SK-N-MC (cell line): ENCODE results near the gene XDH.

Experiments used
- DNase-seq: peaks from one replicate; pipeline ENCODE4 v3.0.0-alpha.2; 2011; ENCODE audit warnings: low read depth, low spot score
- H3K27ac ChIP-seq: fragments of 200-600 bp; sonication (generic); 2 replicates; pipeline ENCODE4 v1.5.1; 2016; ENCODE audit warnings: mixed run types
- H3K36me3 ChIP-seq: fragments of 200-600 bp; sonication (generic); 2 replicates; pipeline ENCODE4 v1.6.1; 2017; ENCODE audit warnings: antibody characterized with exemption, low read length, mixed read lengths; ENCODE audit not compliant: insufficient read depth
- H3K4me3 ChIP-seq: fragments of 200-600 bp; sonication (generic); 2 replicates; pipeline ENCODE4 v1.5.1; 2016
- H3K9ac ChIP-seq: fragments of 200-600 bp; sonication (generic); 2 replicates; pipeline ENCODE4 v1.8.0; 2017; ENCODE audit warnings: mixed run types, mixed read lengths; ENCODE audit not compliant: insufficient read length
- H3K9me3 ChIP-seq: fragments of 200-600 bp; sonication (generic); 2 replicates; pipeline ENCODE4 v1.6.1; 2017; ENCODE audit warnings: low read depth, mild to moderate bottlenecking, antibody characterized with exemption, low read length, moderate library complexity, mixed read lengths
- EZH2 ChIP-seq: fragments of 200-600 bp; sonication (generic); IDR thresholded peaks from one replicate; pipeline ENCODE4 v1.6.1; 2017; ENCODE audit warnings: antibody characterized with exemption
- FOXP2 ChIP-seq: optimal IDR thresholded peaks from 2 replicates; pipeline ENCODE3; 2011; ENCODE audit warnings: mild to moderate bottlenecking, moderate library complexity; ENCODE audit not compliant: insufficient read depth; ENCODE audit errors: extremely low read length, control extremely low read depth
- POLR2AphosphoS5 ChIP-seq: IDR thresholded peaks from 2 replicates; pipeline ENCODE4 v1.6.1; 2012; ENCODE audit warnings: mild to moderate bottlenecking, low read depth, low read length, borderline replicate concordance

XDH gene

GRCh38 chr2:31414601-31415241 is at the start of gene XDH:
XDH (minus strand) TSS chr2:31414742; CDS start chr2:31414666, 76 bp downstream.
- no peaks in the 10 kb centered on the region for H3K36me3 ChIP-seq
- DNase-seq: no peak
- no peak within 1 kb of the TSS for H3K9ac ChIP-seq
- no peak within 1 kb of the TSS for H3K27ac ChIP-seq
- no peak within 1 kb of the TSS for H3K4me3 ChIP-seq
- TF ChIP-seq POLR2AphosphoS5 (no peak), FOXP2 (no peak), EZH2 (no peak)
- H3K9me3 ChIP-seq: no peaks in the 10 kb centered on the region; the same call in 1 of the 2 replicates

GRCh38 chr2:31457651-31458050 is 43.1 kb upstream of the XDH start:
- TF ChIP-seq EZH2: no peak
- TF ChIP-seq POLR2AphosphoS5: no peak
- no peak for TF ChIP-seq FOXP2
- DNase-seq: no peak

GRCh38 chr2:31446848-31447247 is 32.3 kb upstream of the XDH start:
- Histone ChIP-seq H3K9ac (no peak overlapping the region), H3K36me3 (no peaks in the 10 kb centered on the region), H3K9me3 (no peaks in the 10 kb centered on the region), H3K27ac (no peak overlapping the region), H3K4me3 (no peak overlapping the region)
- TF ChIP-seq EZH2 (no peak), FOXP2 (no peak), POLR2AphosphoS5 (no peak)
- no peak for DNase-seq

More at GRCh38 chr2:31457651-31458050, 43.1 kb upstream of the XDH start:
- Histone ChIP-seq H3K36me3 (no peaks in the 10 kb centered on the region), H3K27ac (no peak overlapping the region), H3K9ac (no peak overlapping the region), H3K9me3 (peaks cover 10% of the 10 kb centered on the region; the same call in 1 of the 2 replicates), H3K4me3 (no peak overlapping the region)

- H3K4me3 ChIP-seq: no peak overlapping the region
- no peak for DNase-seq
- no peaks in the 10 kb centered on the region for H3K9me3 ChIP-seq
- TF ChIP-seq POLR2AphosphoS5 (no peak), FOXP2 (no peak), EZH2 (no peak)
- no peak overlapping the region for H3K27ac ChIP-seq
- no peaks in the 10 kb centered on the region for H3K36me3 ChIP-seq
- H3K9ac ChIP-seq: no peak overlapping the region
Measured at GRCh38 chr2:31442376-31442775, 27.8 kb upstream of the XDH start.

DNA sequence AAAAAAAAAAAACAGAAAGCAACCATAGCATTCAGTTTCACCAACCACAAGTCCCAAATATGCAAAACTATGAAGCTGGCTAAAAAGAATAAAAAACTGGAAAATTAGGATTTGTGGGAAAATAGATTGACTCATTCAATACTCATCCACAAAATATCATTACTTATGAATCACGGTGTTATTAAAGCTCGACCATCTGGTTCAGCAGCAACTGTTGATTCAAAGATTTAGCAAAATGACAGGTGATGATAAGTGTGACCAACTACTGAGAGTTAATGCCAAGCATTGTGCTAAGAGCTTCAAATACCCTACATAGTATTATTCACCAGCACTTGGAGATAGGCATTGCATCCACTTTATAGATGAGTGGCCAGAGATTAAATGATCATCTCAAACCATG is 26.2 kb upstream of the XDH start:
- TF ChIP-seq FOXP2 (no peak), EZH2 (no peak), POLR2AphosphoS5 (no peak)
- DNase-seq: no peak

GRCh38 chr2:31434911-31435310 is 20.4 kb upstream of the XDH start:
- Histone ChIP-seq H3K36me3 (no peaks in the 10 kb centered on the region), H3K27ac (no peak overlapping the region), H3K9me3 (no peaks in the 10 kb centered on the region), H3K4me3 (no peak overlapping the region), H3K9ac (no peak overlapping the region)
- DNase-seq: no peak
- no peak for TF ChIP-seq FOXP2
- TF ChIP-seq EZH2: no peak
- no peak for TF ChIP-seq POLR2AphosphoS5

More for the DNA sequence above, 26.2 kb upstream of the XDH start:
- no peak overlapping the region for H3K4me3 ChIP-seq
- H3K9me3 ChIP-seq: no peaks in the 10 kb centered on the region
- H3K9ac ChIP-seq: no peak overlapping the region
- H3K36me3 ChIP-seq: no peaks in the 10 kb centered on the region
- H3K27ac ChIP-seq: no peak overlapping the region

DNA sequence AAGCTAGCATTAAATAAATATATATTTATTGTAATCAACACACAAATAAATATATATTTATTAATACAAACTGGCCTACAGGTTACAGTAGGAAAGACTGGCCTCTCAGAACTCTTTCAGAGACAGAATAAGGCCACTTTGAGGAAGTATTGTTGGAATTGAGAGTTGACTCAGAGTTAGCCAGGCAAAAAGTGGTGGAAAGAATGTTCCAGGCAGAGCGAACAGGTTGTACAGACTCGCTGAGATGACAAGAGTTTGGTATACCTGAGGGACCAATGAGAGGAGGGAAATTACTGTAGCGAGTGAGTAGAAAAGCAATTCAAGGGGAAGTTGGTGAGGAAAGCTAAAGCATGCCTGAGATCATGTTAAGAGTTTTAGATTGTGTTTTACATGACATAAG is 19.0 kb upstream of the XDH start:
- H3K9me3 ChIP-seq: no peaks in the 10 kb centered on the region

GRCh38 chr2:31430439-31431165 is 16.1 kb upstream of the XDH start:
- no peak for TF ChIP-seq FOXP2
- TF ChIP-seq POLR2AphosphoS5: no peak
- TF ChIP-seq EZH2: no peak
- no peak for DNase-seq
- H3K9me3 ChIP-seq: no peaks in the 10 kb centered on the region
- no peaks in the 10 kb centered on the region for H3K36me3 ChIP-seq
- no peak overlapping the region for H3K27ac ChIP-seq
- no peak overlapping the region for H3K9ac ChIP-seq
- H3K4me3 ChIP-seq: no peak overlapping the region

More for the DNA sequence above, 19.0 kb upstream of the XDH start:
- H3K4me3 ChIP-seq: no peak overlapping the region
- no peaks in the 10 kb centered on the region for H3K36me3 ChIP-seq
- H3K27ac ChIP-seq: no peak overlapping the region
- H3K9ac ChIP-seq: no peak overlapping the region
- no peak for TF ChIP-seq EZH2
- TF ChIP-seq FOXP2: no peak
- no peak for TF ChIP-seq POLR2AphosphoS5
- no peak for DNase-seq
